ENCODE results near the gene CDH2.

Gene CDH2

GRCh38 chr18:28150925-28151324, 26.0 kb downstream of the CDH2 start:
- Histone ChIP-seq H3K27me3 (replicated peaks; ENCODE audit: control insufficient read depth, insufficient read depth, low read length) (no peaks in the 10 kb centered on the region), H3K4me3 (ENCODE audit: low read length) (no peak overlapping the region), H3K36me3 (ENCODE audit: control insufficient read depth, insufficient read depth, low read length, severe bottlenecking) (no peaks in the 10 kb centered on the region), H3K9ac (ENCODE audit: low read length) (no peak overlapping the region), H3K9me3 (ENCODE audit: control insufficient read depth, low read length) (no peaks in the 10 kb centered on the region), H3K4me1 (ENCODE audit: control insufficient read depth, insufficient read depth, low read length) (peaks cover 9% of the 10 kb centered on the region)
- no peak for DNase-seq (ENCODE audit: low read depth)

- Histone ChIP-seq H3K9me3 (ENCODE audit: control insufficient read depth, low read length) (no peaks in the 10 kb centered on the region), H3K27me3 (replicated peaks; ENCODE audit: control insufficient read depth, insufficient read depth, low read length) (no peaks in the 10 kb centered on the region), H3K36me3 (ENCODE audit: control insufficient read depth, insufficient read depth, low read length, severe bottlenecking) (no peaks in the 10 kb centered on the region), H3K4me3 (ENCODE audit: low read length) (no peak overlapping the region), H3K4me1 (ENCODE audit: control insufficient read depth, insufficient read depth, low read length) (peaks cover 9% of the 10 kb centered on the region), H3K9ac (ENCODE audit: low read length) (no peak overlapping the region)
- no peak for DNase-seq (ENCODE audit: low read depth)
Measured at GRCh38 chr18:28149810-28150420, 27.0 kb downstream of the CDH2 start.

GRCh38 chr18:28147674-28148171, 29.2 kb downstream of the CDH2 start:
- Histone ChIP-seq H3K9ac (ENCODE audit: low read length) (no peak overlapping the region), H3K4me3 (ENCODE audit: low read length) (no peak overlapping the region), H3K27me3 (replicated peaks; ENCODE audit: control insufficient read depth, insufficient read depth, low read length) (no peaks in the 10 kb centered on the region), H3K9me3 (ENCODE audit: control insufficient read depth, low read length) (no peaks in the 10 kb centered on the region), H3K4me1 (ENCODE audit: control insufficient read depth, insufficient read depth, low read length) (peaks cover 9% of the 10 kb centered on the region), H3K36me3 (ENCODE audit: control insufficient read depth, insufficient read depth, low read length, severe bottlenecking) (no peaks in the 10 kb centered on the region)
- peak; percentile 70 for DNase-seq (ENCODE audit: low read depth)

- H3K36me3 ChIP-seq (ENCODE audit: control insufficient read depth, insufficient read depth, low read length, severe bottlenecking): no peaks in the 10 kb centered on the region
- no peak for DNase-seq (ENCODE audit: low read depth)
- no peak overlapping the region for H3K4me3 ChIP-seq (ENCODE audit: low read length)
- no peaks in the 10 kb centered on the region for H3K9me3 ChIP-seq (ENCODE audit: control insufficient read depth, low read length)
- H3K4me1 ChIP-seq (ENCODE audit: control insufficient read depth, insufficient read depth, low read length): peaks cover 9% of the 10 kb centered on the region
- no peak overlapping the region for H3K9ac ChIP-seq (ENCODE audit: low read length)
- H3K27me3 ChIP-seq (replicated peaks; ENCODE audit: control insufficient read depth, insufficient read depth, low read length): no peaks in the 10 kb centered on the region
Measured at GRCh38 chr18:28143725-28144124, 33.2 kb downstream of the CDH2 start.

GRCh38 chr18:28138816-28139215, 38.1 kb downstream of the CDH2 start:
- Histone ChIP-seq H3K36me3 (ENCODE audit: control insufficient read depth, insufficient read depth, low read length, severe bottlenecking) (no peaks in the 10 kb centered on the region), H3K9me3 (ENCODE audit: control insufficient read depth, low read length) (no peaks in the 10 kb centered on the region), H3K27me3 (replicated peaks; ENCODE audit: control insufficient read depth, insufficient read depth, low read length) (no peaks in the 10 kb centered on the region), H3K4me3 (ENCODE audit: low read length) (no peak overlapping the region), H3K4me1 (ENCODE audit: control insufficient read depth, insufficient read depth, low read length) (no peaks in the 10 kb centered on the region), H3K9ac (ENCODE audit: low read length) (no peak overlapping the region)
- DNase-seq (ENCODE audit: low read depth): no peak

- no peaks in the 10 kb centered on the region for H3K4me1 ChIP-seq (ENCODE audit: control insufficient read depth, insufficient read depth, low read length)
- H3K27me3 ChIP-seq (replicated peaks; ENCODE audit: control insufficient read depth, insufficient read depth, low read length): no peaks in the 10 kb centered on the region
- H3K9me3 ChIP-seq (ENCODE audit: control insufficient read depth, low read length): no peaks in the 10 kb centered on the region
- H3K36me3 ChIP-seq (ENCODE audit: control insufficient read depth, insufficient read depth, low read length, severe bottlenecking): no peaks in the 10 kb centered on the region
- H3K4me3 ChIP-seq (ENCODE audit: low read length): no peak overlapping the region
- no peak overlapping the region for H3K9ac ChIP-seq (ENCODE audit: low read length)
- no peak for DNase-seq (ENCODE audit: low read depth)
Measured at GRCh38 chr18:28136071-28136470, 40.9 kb downstream of the CDH2 start.

GRCh38 chr18:28134774-28135173, 42.2 kb downstream of the CDH2 start:
- no peak for DNase-seq (ENCODE audit: low read depth)
- no peaks in the 10 kb centered on the region for H3K36me3 ChIP-seq (ENCODE audit: control insufficient read depth, insufficient read depth, low read length, severe bottlenecking)
- H3K9me3 ChIP-seq (ENCODE audit: control insufficient read depth, low read length): no peaks in the 10 kb centered on the region
- H3K27me3 ChIP-seq (replicated peaks; ENCODE audit: control insufficient read depth, insufficient read depth, low read length): no peaks in the 10 kb centered on the region
- H3K9ac ChIP-seq (ENCODE audit: low read length): no peak overlapping the region
- no peak overlapping the region for H3K4me3 ChIP-seq (ENCODE audit: low read length)
- no peaks in the 10 kb centered on the region for H3K4me1 ChIP-seq (ENCODE audit: control insufficient read depth, insufficient read depth, low read length)

- DNase-seq (ENCODE audit: low read depth): no peak
- no peak overlapping the region for H3K4me3 ChIP-seq (ENCODE audit: low read length)
- no peaks in the 10 kb centered on the region for H3K27me3 ChIP-seq (replicated peaks; ENCODE audit: control insufficient read depth, insufficient read depth, low read length)
- no peak overlapping the region for H3K9ac ChIP-seq (ENCODE audit: low read length)
- no peaks in the 10 kb centered on the region for H3K9me3 ChIP-seq (ENCODE audit: control insufficient read depth, low read length)
- no peaks in the 10 kb centered on the region for H3K4me1 ChIP-seq (ENCODE audit: control insufficient read depth, insufficient read depth, low read length)
- no peaks in the 10 kb centered on the region for H3K36me3 ChIP-seq (ENCODE audit: control insufficient read depth, insufficient read depth, low read length, severe bottlenecking)
Measured at GRCh38 chr18:28132084-28132483, 44.8 kb downstream of the CDH2 start.

GRCh38 chr18:28128659-28128980, 48.3 kb downstream of the CDH2 start:
- no peaks in the 10 kb centered on the region for H3K36me3 ChIP-seq (ENCODE audit: control insufficient read depth, insufficient read depth, low read length, severe bottlenecking)
- H3K9me3 ChIP-seq (ENCODE audit: control insufficient read depth, low read length): no peaks in the 10 kb centered on the region
- no peak for DNase-seq (ENCODE audit: low read depth)
- H3K4me3 ChIP-seq (ENCODE audit: low read length): no peak overlapping the region
- H3K9ac ChIP-seq (ENCODE audit: low read length): no peak overlapping the region
- H3K27me3 ChIP-seq (replicated peaks; ENCODE audit: control insufficient read depth, insufficient read depth, low read length): no peaks in the 10 kb centered on the region
- peaks cover 13% of the 10 kb centered on the region for H3K4me1 ChIP-seq (ENCODE audit: control insufficient read depth, insufficient read depth, low read length)

GRCh38 chr18:28127763-28128658, 48.9 kb downstream of the CDH2 start:
- Histone ChIP-seq H3K9me3 (ENCODE audit: control insufficient read depth, low read length) (no peaks in the 10 kb centered on the region), H3K36me3 (ENCODE audit: control insufficient read depth, insufficient read depth, low read length, severe bottlenecking) (no peaks in the 10 kb centered on the region), H3K4me3 (ENCODE audit: low read length) (no peak overlapping the region), H3K4me1 (ENCODE audit: control insufficient read depth, insufficient read depth, low read length) (peaks cover 18% of the 10 kb centered on the region), H3K27me3 (replicated peaks; ENCODE audit: control insufficient read depth, insufficient read depth, low read length) (no peaks in the 10 kb centered on the region), H3K9ac (ENCODE audit: low read length) (no peak overlapping the region)
- no peak for DNase-seq (ENCODE audit: low read depth)

- H3K4me1 ChIP-seq (ENCODE audit: control insufficient read depth, insufficient read depth, low read length): peaks cover 18% of the 10 kb centered on the region
- H3K4me3 ChIP-seq (ENCODE audit: low read length): no peak overlapping the region
- no peak overlapping the region for H3K9ac ChIP-seq (ENCODE audit: low read length)
- no peaks in the 10 kb centered on the region for H3K9me3 ChIP-seq (ENCODE audit: control insufficient read depth, low read length)
- no peak for DNase-seq (ENCODE audit: low read depth)
- H3K27me3 ChIP-seq (replicated peaks; ENCODE audit: control insufficient read depth, insufficient read depth, low read length): no peaks in the 10 kb centered on the region
- H3K36me3 ChIP-seq (ENCODE audit: control insufficient read depth, insufficient read depth, low read length, severe bottlenecking): no peaks in the 10 kb centered on the region
Measured at GRCh38 chr18:28127228-28127627, 49.7 kb downstream of the CDH2 start.
